DND-41 (cell line): ENCODE measurements around the gene MIA.

Experiments used
- EZH2 ChIP-seq: IDR thresholded peaks from 3 replicates; pipeline ENCODE4 v1.6.1; 2012; ENCODE audit warnings: borderline replicate concordance, low read depth, mild to moderate bottlenecking, moderate library complexity, low read length, inconsistent platforms; ENCODE audit not compliant: severe bottlenecking
- TF ChIP-seq, protein P1 (sequence below): IDR thresholded peaks from 2 replicates; pipeline ENCODE4 v1.5.1; 2012; ENCODE audit warnings: borderline replicate concordance, low read length, moderate library complexity, mild to moderate bottlenecking; ENCODE audit not compliant: poor library complexity, severe bottlenecking; ENCODE audit errors: extremely low read depth

DNA sequence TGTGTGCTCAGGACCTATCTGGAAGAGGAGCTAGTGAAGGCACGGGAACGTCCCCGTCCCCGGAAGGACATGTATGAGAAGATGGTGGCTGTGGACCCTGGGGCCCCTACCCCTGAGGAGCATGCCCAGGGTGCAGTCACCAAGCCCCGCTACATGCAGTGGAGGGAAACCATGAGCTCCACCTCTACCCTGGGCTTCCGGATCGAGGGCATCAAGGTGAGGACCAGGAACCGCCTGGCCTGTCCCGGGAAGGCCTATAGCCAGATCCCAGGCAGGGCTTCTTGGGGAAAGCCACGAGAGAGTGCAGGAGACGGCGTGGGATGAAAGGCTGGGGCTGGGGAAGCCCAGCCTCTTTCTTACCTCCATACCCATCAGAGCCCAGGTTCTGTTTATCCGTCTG, 42.2 kb upstream of the MIA start:
- TF ChIP-seq, protein P1, sequence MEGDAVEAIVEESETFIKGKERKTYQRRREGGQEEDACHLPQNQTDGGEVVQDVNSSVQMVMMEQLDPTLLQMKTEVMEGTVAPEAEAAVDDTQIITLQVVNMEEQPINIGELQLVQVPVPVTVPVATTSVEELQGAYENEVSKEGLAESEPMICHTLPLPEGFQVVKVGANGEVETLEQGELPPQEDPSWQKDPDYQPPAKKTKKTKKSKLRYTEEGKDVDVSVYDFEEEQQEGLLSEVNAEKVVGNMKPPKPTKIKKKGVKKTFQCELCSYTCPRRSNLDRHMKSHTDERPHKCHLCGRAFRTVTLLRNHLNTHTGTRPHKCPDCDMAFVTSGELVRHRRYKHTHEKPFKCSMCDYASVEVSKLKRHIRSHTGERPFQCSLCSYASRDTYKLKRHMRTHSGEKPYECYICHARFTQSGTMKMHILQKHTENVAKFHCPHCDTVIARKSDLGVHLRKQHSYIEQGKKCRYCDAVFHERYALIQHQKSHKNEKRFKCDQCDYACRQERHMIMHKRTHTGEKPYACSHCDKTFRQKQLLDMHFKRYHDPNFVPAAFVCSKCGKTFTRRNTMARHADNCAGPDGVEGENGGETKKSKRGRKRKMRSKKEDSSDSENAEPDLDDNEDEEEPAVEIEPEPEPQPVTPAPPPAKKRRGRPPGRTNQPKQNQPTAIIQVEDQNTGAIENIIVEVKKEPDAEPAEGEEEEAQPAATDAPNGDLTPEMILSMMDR = no peak
- no peak for TF ChIP-seq EZH2
